ENCODE data around the gene MEIOB. TPM values are rescaled to one million over a fixed set of nuclear protein-coding genes. Genes with fewer than 3 reads are reported as not detected.

MEIOB gene
- total RNA-seq, 2 donors from 2014 or later = 0.53 to 0.94 TPM

GRCh38 chr16:1825864-1826690 is 45.9 kb downstream of the MEIOB start:
- peaks cover 41% of the 10 kb centered on the region for H3K4me1 Mint-ChIP-seq (ENCODE audit: low read depth)

GRCh38 chr16:1825381-1825863 is 46.5 kb downstream of the MEIOB start:
- no peak for ATAC-seq (replicated peaks in 1 of 2)
- no peaks in the 10 kb centered on the region for H3K27me3 Mint-ChIP-seq (ENCODE audit: low read depth)
- no peaks in the 10 kb centered on the region for H3K9me3 Mint-ChIP-seq
- H3K4me3 Mint-ChIP-seq = peak overlapping the region; percentile 80 to 85
- peaks cover 0 to 2% of the 10 kb centered on the region in 2 donors for H3K36me3 Mint-ChIP-seq (ENCODE audit: insufficient read depth in 2 of 2)
- peak overlapping the region; percentile 54 for H3K27ac Mint-ChIP-seq
- no peak for DNase-seq
- peaks cover 39% of the 10 kb centered on the region for H3K4me1 Mint-ChIP-seq (ENCODE audit: low read depth)

More at GRCh38 chr16:1825864-1826690, 45.9 kb downstream of the MEIOB start:
- H3K9me3 Mint-ChIP-seq = no peaks in the 10 kb centered on the region
- peak; percentile 73 to 81 for ATAC-seq (replicated peaks in 1 of 2)
- peak overlapping the region; percentile 54 for H3K27ac Mint-ChIP-seq
- peaks cover 0 to 2% of the 10 kb centered on the region in 2 donors for H3K36me3 Mint-ChIP-seq (ENCODE audit: insufficient read depth in 2 of 2)
- peak overlapping the region; percentile 80 to 85 for H3K4me3 Mint-ChIP-seq
- DNase-seq = peak; percentile 74 to 81
- H3K27me3 Mint-ChIP-seq (ENCODE audit: low read depth) = no peaks in the 10 kb centered on the region

- ATAC-seq (replicated peaks in 1 of 2) = no peak
- Mint-ChIP-seq H3K4me1 (ENCODE audit: low read depth) (peaks cover 25% of the 10 kb centered on the region), H3K27me3 (ENCODE audit: low read depth) (no peaks in the 10 kb centered on the region), H3K27ac (no peak overlapping the region), H3K4me3 (no peak overlapping the region), H3K9me3 (no peaks in the 10 kb centered on the region), H3K36me3 (ENCODE audit: insufficient read depth in 2 of 2) (peaks cover 0 to 2% of the 10 kb centered on the region in 2 donors)
- DNase-seq = peak; percentile 10 to 19
These were observed 48.1 kb downstream of the MEIOB start for GRCh38 chr16:1823821-1824220.

- no peaks in the 10 kb centered on the region for H3K9me3 Mint-ChIP-seq
- H3K27ac Mint-ChIP-seq = no peak overlapping the region
- H3K4me1 Mint-ChIP-seq (ENCODE audit: low read depth) = peaks cover 14% of the 10 kb centered on the region
- DNase-seq (no peak), ATAC-seq (replicated peaks in 1 of 2) (no peak)
- H3K27me3 Mint-ChIP-seq (ENCODE audit: low read depth) = no peaks in the 10 kb centered on the region
- H3K36me3 Mint-ChIP-seq (ENCODE audit: insufficient read depth in 2 of 2) = peaks cover 0 to 2% of the 10 kb centered on the region in 2 donors
- H3K4me3 Mint-ChIP-seq = no peak overlapping the region
These were observed 49.2 kb downstream of the MEIOB start for GRCh38 chr16:1822801-1823200.

- peaks cover 8% of the 10 kb centered on the region for H3K4me1 Mint-ChIP-seq (ENCODE audit: low read depth)
- H3K27me3 Mint-ChIP-seq (ENCODE audit: low read depth) = no peaks in the 10 kb centered on the region
- no peaks in the 10 kb centered on the region for H3K9me3 Mint-ChIP-seq
- H3K36me3 Mint-ChIP-seq (ENCODE audit: insufficient read depth in 2 of 2) = peaks cover 0 to 2% of the 10 kb centered on the region in 2 donors
- H3K4me3 Mint-ChIP-seq = no peak overlapping the region
- H3K27ac Mint-ChIP-seq = no peak overlapping the region
- DNase-seq (no peak), ATAC-seq (replicated peaks in 1 of 2) (no peak)
These were observed 49.9 kb downstream of the MEIOB start for GRCh38 chr16:1821861-1822611.

GRCh38 chr16:1820946-1821290 is 51.0 kb downstream of the MEIOB start:
- Mint-ChIP-seq H3K4me1 (ENCODE audit: low read depth) (peaks cover 8% of the 10 kb centered on the region), H3K9me3 (no peaks in the 10 kb centered on the region), H3K27ac (no peak overlapping the region), H3K4me3 (no peak overlapping the region), H3K36me3 (ENCODE audit: insufficient read depth in 2 of 2) (no peaks in the 10 kb centered on the region), H3K27me3 (ENCODE audit: low read depth) (no peaks in the 10 kb centered on the region)
- DNase-seq (no peak), ATAC-seq (replicated peaks in 1 of 2) (no peak)

GRCh38 chr16:1820096-1820945 is 51.6 kb downstream of the MEIOB start:
- Mint-ChIP-seq H3K27ac (no peak overlapping the region), H3K9me3 (no peaks in the 10 kb centered on the region), H3K27me3 (ENCODE audit: low read depth) (no peaks in the 10 kb centered on the region), H3K36me3 (ENCODE audit: insufficient read depth in 2 of 2) (no peaks in the 10 kb centered on the region), H3K4me1 (ENCODE audit: low read depth) (peaks cover 8% of the 10 kb centered on the region), H3K4me3 (no peak overlapping the region)
- ATAC-seq (replicated peaks in 1 of 2) (no peak), DNase-seq (no peak)

- DNase-seq = no peak
- H3K27me3 Mint-ChIP-seq (ENCODE audit: low read depth) = no peaks in the 10 kb centered on the region
- no peaks in the 10 kb centered on the region for H3K9me3 Mint-ChIP-seq
- H3K27ac Mint-ChIP-seq = no peak overlapping the region
- ATAC-seq (replicated peaks in 1 of 2) = no peak
- no peaks in the 10 kb centered on the region for H3K36me3 Mint-ChIP-seq (ENCODE audit: insufficient read depth in 2 of 2)
- H3K4me3 Mint-ChIP-seq = no peak overlapping the region
- peaks cover 4% of the 10 kb centered on the region for H3K4me1 Mint-ChIP-seq (ENCODE audit: low read depth)
These were observed 52.4 kb downstream of the MEIOB start for GRCh38 chr16:1819611-1820010.

- no peak for DNase-seq
- no peak overlapping the region for H3K27ac Mint-ChIP-seq
- H3K4me1 Mint-ChIP-seq (ENCODE audit: low read depth) = no peaks in the 10 kb centered on the region
- H3K27me3 Mint-ChIP-seq (ENCODE audit: low read depth) = no peaks in the 10 kb centered on the region
- no peaks in the 10 kb centered on the region for H3K9me3 Mint-ChIP-seq
- no peak overlapping the region for H3K4me3 Mint-ChIP-seq
- no peak for ATAC-seq (replicated peaks in 1 of 2)
- no peaks in the 10 kb centered on the region for H3K36me3 Mint-ChIP-seq (ENCODE audit: insufficient read depth in 2 of 2)
These were observed 53.0 kb downstream of the MEIOB start for GRCh38 chr16:1818873-1819525.

GRCh38 chr16:1818204-1818872 is 53.6 kb downstream of the MEIOB start:
- H3K4me3 Mint-ChIP-seq = no peak overlapping the region
- no peaks in the 10 kb centered on the region for H3K36me3 Mint-ChIP-seq (ENCODE audit: insufficient read depth in 2 of 2)
- no peaks in the 10 kb centered on the region for H3K4me1 Mint-ChIP-seq (ENCODE audit: low read depth)
- H3K27me3 Mint-ChIP-seq (ENCODE audit: low read depth) = no peaks in the 10 kb centered on the region
- no peaks in the 10 kb centered on the region for H3K9me3 Mint-ChIP-seq
- no peak overlapping the region for H3K27ac Mint-ChIP-seq
- ATAC-seq (replicated peaks in 1 of 2) = no peak
- no peak for DNase-seq

- Mint-ChIP-seq H3K27ac (no peak overlapping the region), H3K4me1 (ENCODE audit: low read depth) (no peaks in the 10 kb centered on the region), H3K9me3 (no peaks in the 10 kb centered on the region), H3K27me3 (ENCODE audit: low read depth) (no peaks in the 10 kb centered on the region), H3K4me3 (no peak overlapping the region), H3K36me3 (ENCODE audit: insufficient read depth in 2 of 2) (no peaks in the 10 kb centered on the region)
- ATAC-seq (replicated peaks in 1 of 2) (no peak), DNase-seq (no peak)
These were observed 54.2 kb downstream of the MEIOB start for GRCh38 chr16:1817716-1818115.

- Mint-ChIP-seq H3K4me1 (ENCODE audit: low read depth) (peaks cover 4% of the 10 kb centered on the region), H3K27ac (no peak overlapping the region), H3K9me3 (no peaks in the 10 kb centered on the region), H3K4me3 (no peak overlapping the region), H3K27me3 (ENCODE audit: low read depth) (no peaks in the 10 kb centered on the region), H3K36me3 (ENCODE audit: insufficient read depth in 2 of 2) (no peaks in the 10 kb centered on the region)
- DNase-seq (no peak), ATAC-seq (replicated peaks in 1 of 2) (no peak)
These were observed 54.7 kb downstream of the MEIOB start for GRCh38 chr16:1817276-1817589.
